ENCODE data around the gene LINGO3. TPM values are rescaled to one million over a fixed set of nuclear protein-coding genes. Genes with fewer than 3 reads are reported as not detected.

Gene LINGO3
- total and polyA plus RNA-seq, 2 experiments from 2014 or later: 0.29 to 0.45 TPM

DNA sequence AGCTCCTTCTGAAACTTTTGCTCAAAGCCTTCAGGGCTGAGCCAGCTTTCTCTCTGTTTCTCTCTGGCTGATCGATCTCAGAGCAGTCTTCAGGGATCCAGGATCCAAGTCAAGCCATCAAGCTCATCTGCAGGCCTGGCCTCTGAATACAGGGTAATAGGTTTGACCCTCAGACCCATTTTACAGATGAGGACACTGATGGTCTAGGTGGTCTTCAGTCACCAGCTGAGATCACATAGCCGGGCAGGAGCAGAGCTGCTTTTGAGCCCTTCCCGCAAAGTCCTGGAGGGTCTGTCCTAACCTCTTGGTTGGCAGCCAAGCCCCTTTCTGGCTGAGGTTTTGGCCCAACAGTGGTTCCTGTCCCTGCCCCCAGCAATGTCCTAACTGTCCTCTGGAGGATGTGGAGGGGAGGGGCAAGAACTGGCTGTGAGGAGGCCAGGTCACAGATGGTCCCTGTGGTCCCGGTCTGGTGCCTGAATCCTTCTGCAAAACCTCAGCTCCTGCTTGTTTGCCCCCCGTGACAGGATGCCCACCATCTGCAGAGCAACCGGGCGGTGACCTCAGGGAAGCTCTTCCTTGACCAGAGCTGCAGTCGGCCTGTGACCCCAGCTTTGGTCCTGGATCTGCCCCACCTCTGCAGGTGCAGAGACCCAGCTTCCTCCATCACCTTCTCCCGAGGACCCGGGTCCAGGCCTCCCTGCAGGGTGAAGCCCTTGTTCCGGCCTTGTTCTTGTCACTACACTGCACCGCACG is 20.2 kb downstream of the LINGO3 start (continued):
- TF ChIP-seq ZNF462 (CRISPR knock-in tag; IDR thresholded peaks at IDR 0.05) (no peak), ZNF331 (CRISPR knock-in tag; IDR thresholded peaks at IDR 0.05; ENCODE audit: low read depth) (no peak), REST (IDR thresholded peaks at IDR 0.05; ENCODE audit: unreplicated experiment) (no peak)

Measured in GM23338 (cell line).